Lower leg skin (tissue), 3 donors: ENCODE results near the gene RBMXL3.

Experiments
- CTCF ChIP-seq, 3 donors: fragments of 450-650 bp; IDR thresholded peaks; one replicate each; pipeline ENCODE4 v1.5.1; 2016; ENCODE audit warnings: antibody characterized with exemption in 3 of 3, mild to moderate bottlenecking in 3 of 3, moderate library complexity in 2 of 3
- POLR2A ChIP-seq, 2 donors: fragments of 450-650 bp; IDR thresholded peaks; one replicate each; pipeline ENCODE4 v1.6.1; 2016 to 2017; ENCODE audit warnings: antibody characterized with exemption in 2 of 2, mild to moderate bottlenecking in 1 of 2, moderate library complexity in 1 of 2

DNA sequence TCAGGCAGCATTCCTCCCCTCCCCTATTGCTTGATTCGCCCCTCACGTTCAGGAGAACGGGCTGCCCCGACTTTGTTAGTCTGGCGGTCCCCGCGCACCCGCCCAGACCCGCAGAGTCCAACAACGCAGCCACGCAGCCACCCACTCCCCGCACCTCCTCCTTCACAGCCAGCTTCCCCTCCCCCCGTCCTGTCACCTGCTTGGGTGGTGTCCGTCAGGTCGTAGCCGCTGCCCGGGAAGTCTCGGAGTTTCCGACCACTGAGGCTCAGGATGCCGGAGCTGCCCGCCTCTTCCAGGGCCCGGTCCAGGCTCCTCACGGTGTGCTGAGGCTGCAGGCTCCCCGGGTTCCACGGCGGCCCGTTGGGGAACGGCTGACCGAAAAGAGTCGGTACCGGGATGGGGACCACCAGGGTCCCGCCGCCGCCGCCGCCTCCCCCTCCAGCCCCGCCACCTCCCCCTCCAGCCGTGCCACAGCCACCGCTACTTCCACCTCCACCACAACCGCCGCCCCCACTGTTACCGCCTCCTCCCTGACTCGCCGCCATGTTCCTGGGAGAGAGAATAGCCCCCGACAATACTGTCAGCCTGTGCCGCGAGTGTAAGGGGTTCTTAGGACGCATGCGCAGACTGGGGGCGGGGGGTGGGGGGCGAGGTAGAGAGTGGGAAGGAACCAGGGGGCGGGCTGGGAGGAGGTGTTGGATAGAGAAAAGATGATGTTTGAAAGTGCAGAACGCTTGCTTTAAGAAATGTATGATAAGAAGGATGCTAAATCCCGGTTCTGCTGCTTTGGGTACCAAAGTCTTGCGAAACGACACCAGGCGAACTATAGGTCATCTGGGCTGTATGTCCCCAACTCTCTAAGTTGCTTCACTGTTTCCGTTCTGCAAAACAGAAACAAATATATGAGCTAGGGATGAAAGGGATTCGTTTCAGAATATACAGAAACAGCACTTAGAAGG is 44.6 kb downstream of the RBMXL3 start, which contains the start of gene LRCH2:
- TF ChIP-seq POLR2A (IDR thresholded peaks at IDR 0.05) (no peak), CTCF (IDR thresholded peaks at IDR 0.05) (no peak)
